Endothelial cell (in vitro differentiated cells): ENCODE results near the gene LCP1. TPM values are rescaled to one million over a fixed set of nuclear protein-coding genes. Genes with fewer than 3 reads are reported as not detected.

Experiments used
- DNase-seq: peaks from one replicate; pipeline ENCODE4 v3.0.0; 2021; ENCODE audit warnings: low spot score
- H3K27ac Mint-ChIP-seq: one replicate; pipeline ENCODE4 v1.8.0; 2021; ENCODE audit warnings: mixed read lengths, inconsistent platforms; ENCODE audit not compliant: unreplicated experiment
- H3K27me3 Mint-ChIP-seq: one replicate; pipeline ENCODE4 v1.8.0; 2021; ENCODE audit warnings: mild to moderate bottlenecking, moderate library complexity, mixed read lengths, inconsistent platforms; ENCODE audit not compliant: unreplicated experiment
- H3K36me3 Mint-ChIP-seq: one replicate; pipeline ENCODE4 v1.8.0; 2021; ENCODE audit warnings: mild to moderate bottlenecking, low read depth, mixed read lengths, inconsistent platforms; ENCODE audit not compliant: unreplicated experiment
- H3K4me1 Mint-ChIP-seq: one replicate; pipeline ENCODE4 v1.8.0; 2021; ENCODE audit warnings: mild to moderate bottlenecking, mixed read lengths, inconsistent platforms; ENCODE audit not compliant: unreplicated experiment
- H3K4me3 Mint-ChIP-seq: one replicate; pipeline ENCODE4 v1.8.0; 2021; ENCODE audit warnings: mild to moderate bottlenecking, mixed read lengths, inconsistent platforms; ENCODE audit not compliant: unreplicated experiment
- H3K9me3 Mint-ChIP-seq: one replicate; pipeline ENCODE4 v1.8.0; 2021; ENCODE audit warnings: mixed read lengths, inconsistent platforms; ENCODE audit not compliant: unreplicated experiment
- CTCF ChIP-seq: fragments of 200-600 bp; sonication (generic); IDR thresholded peaks from one replicate; pipeline ENCODE4 v1.5.0; 2021; ENCODE audit warnings: antibody characterized with exemption; ENCODE audit not compliant: unreplicated experiment
- total RNA-seq: library from RNA; stranded (reverse); fragmentation: NEBNext Ultra II Directional; extraction: Animal tissue kit (Norgen Biotek cat#: 25700); gene quantifications from one replicate; pipeline ENCODE4 v1.2.1, GENCODE V29; 2021; ENCODE audit not compliant: unreplicated experiment

LCP1 gene
- total RNA-seq, 1 donor from 2014 or later, result 11.9 TPM

DNA sequence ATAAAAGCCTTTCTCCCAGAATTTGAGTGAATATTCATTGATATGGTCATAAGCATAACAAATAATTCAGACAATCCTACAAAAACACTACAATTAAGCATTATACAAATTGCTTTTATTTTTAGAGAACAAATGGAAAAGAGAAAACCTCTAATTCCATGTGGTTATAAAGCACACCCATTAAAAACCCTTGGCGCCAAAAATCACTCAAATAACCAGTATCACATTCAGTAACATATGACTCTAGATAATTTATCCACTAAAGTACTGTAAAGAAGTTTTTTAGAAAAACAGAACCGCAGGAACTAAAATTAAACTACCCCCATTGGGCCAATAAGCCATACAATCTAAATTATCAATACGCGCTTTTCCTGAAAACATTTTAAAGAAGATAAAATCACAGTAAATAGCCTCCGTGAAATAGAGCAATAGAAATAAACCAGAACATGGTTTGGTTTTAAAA lies 569 bp downstream of the LCP1 start:
- Mint-ChIP-seq H3K9me3 (no peaks in the 10 kb centered on the region), H3K36me3 (no peaks in the 10 kb centered on the region), H3K4me1 (peaks cover 27% of the 10 kb centered on the region), H3K4me3 (no peak overlapping the region), H3K27me3 (peaks cover 3% of the 10 kb centered on the region), H3K27ac (no peak overlapping the region)
- no peak for DNase-seq
- no peak for TF ChIP-seq CTCF

GRCh38 chr13:46179969-46180763 lies 1.8 kb downstream of the LCP1 start:
- Mint-ChIP-seq H3K36me3 (no peaks in the 10 kb centered on the region), H3K9me3 (no peaks in the 10 kb centered on the region), H3K4me3 (no peak overlapping the region), H3K27ac (no peak overlapping the region), H3K4me1 (peaks cover 26% of the 10 kb centered on the region), H3K27me3 (peaks cover 3% of the 10 kb centered on the region)
- DNase-seq, result no peak
- no peak for TF ChIP-seq CTCF

- Mint-ChIP-seq H3K4me1 (peaks cover 21% of the 10 kb centered on the region), H3K9me3 (no peaks in the 10 kb centered on the region), H3K36me3 (no peaks in the 10 kb centered on the region), H3K27ac (no peak overlapping the region), H3K27me3 (peaks cover 1% of the 10 kb centered on the region), H3K4me3 (no peak overlapping the region)
- no peak for TF ChIP-seq CTCF
- no peak for DNase-seq
These were observed 2.5 kb downstream of the LCP1 start for GRCh38 chr13:46179491-46179908.

GRCh38 chr13:46178821-46179220 lies 3.2 kb downstream of the LCP1 start:
- Mint-ChIP-seq H3K27ac (no peak overlapping the region), H3K27me3 (peaks cover 1% of the 10 kb centered on the region), H3K4me3 (no peak overlapping the region), H3K9me3 (no peaks in the 10 kb centered on the region), H3K36me3 (no peaks in the 10 kb centered on the region), H3K4me1 (peaks cover 19% of the 10 kb centered on the region)
- DNase-seq, result no peak
- no peak for TF ChIP-seq CTCF

DNA sequence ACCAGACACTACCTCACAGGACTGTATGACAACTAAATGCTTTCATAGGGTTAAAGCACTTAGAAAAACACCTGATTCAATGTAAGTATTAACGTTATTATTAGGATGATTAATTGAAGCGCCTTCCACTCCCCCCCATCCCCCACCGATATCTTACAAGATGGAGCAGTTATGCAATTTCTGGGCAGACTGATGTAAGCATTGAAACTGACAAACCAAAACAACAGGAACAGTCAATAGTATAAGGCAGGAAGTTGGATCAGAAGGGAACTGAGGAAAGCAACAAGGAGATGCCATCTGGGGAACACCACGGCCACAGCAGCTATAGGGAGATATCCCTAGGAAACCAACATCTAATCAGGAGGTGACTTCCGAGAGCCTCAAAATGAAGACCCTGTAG lies 3.8 kb downstream of the LCP1 start:
- Mint-ChIP-seq H3K36me3 (no peaks in the 10 kb centered on the region), H3K4me3 (no peak overlapping the region), H3K4me1 (peaks cover 25% of the 10 kb centered on the region), H3K9me3 (no peaks in the 10 kb centered on the region), H3K27me3 (peaks cover 1% of the 10 kb centered on the region), H3K27ac (no peak overlapping the region)
- DNase-seq, result no peak
- no peak for TF ChIP-seq CTCF
